K562 treated with DMSO at 1 percent for 24 hours (cell line): ENCODE results near the gene M1AP. TPM values are rescaled to one million over a fixed set of nuclear protein-coding genes. Genes with fewer than 3 reads are reported as not detected.

ENCODE experiments used
- total RNA-seq: library from RNA; unstranded; fragments of 300-600 nt; gene quantifications from 2 replicates; pipeline ENCODE4 v1.2.3, GENCODE V29; 2022; ENCODE audit warnings: low read depth; ENCODE audit not compliant: insufficient read depth

The M1AP gene
- 0.27 TPM in 1 of 2 replicates, not detected in the other for total RNA-seq

GRCh38 chr2:74648009-74648443 is at the start of gene M1AP:
Gene M1AP (minus strand): TSS chr2:74648330. CDS start chr2:74640275, 8,055 bp downstream.

GRCh38 chr2:74653985-74654882 is 6.1 kb upstream of the M1AP start, which contains the start of gene SEMA4F:
Gene SEMA4F (plus strand): TSS chr2:74654247. CDS start chr2:74654377, 130 bp downstream.

GRCh38 chr2:74553892-74554819 is 94.0 kb downstream of the M1AP start, which contains the start of the genes DOK1 and LOXL3:
Gene DOK1 (plus strand): TSS chr2:74554720. CDS start chr2:74554755, 35 bp downstream.
Gene LOXL3 (minus strand): TSS chr2:74553942. CDS start chr2:74552634, 1,308 bp downstream.

GRCh38 chr2:74529357-74530238 is 118.5 kb downstream of the M1AP start, which contains the start of the genes AUP1 and HTRA2:
Gene AUP1 (minus strand): TSS chr2:74529706. CDS start chr2:74529629, 77 bp downstream.
Gene HTRA2 (plus strand): TSS chr2:74529933. CDS start chr2:74530007, 74 bp downstream.

GRCh38 chr2:74525717-74526648 is 122.1 kb downstream of the M1AP start, which contains the start of gene DQX1:
Gene DQX1 (minus strand): TSS chr2:74526231. CDS start chr2:74525729, 502 bp downstream.

GRCh38 chr2:74514368-74515270 is 133.5 kb downstream of the M1AP start, which contains the start of gene TLX2:
Gene TLX2 (plus strand): TSS chr2:74514450. CDS start chr2:74514807, 357 bp downstream.

Other genes with a start within 250 kb of the M1AP start
- gene C2orf81, start 226.7 kb downstream of the M1AP start, total RNA-seq = 1.5 and 1.9 TPM in 2 replicates
- gene WDR54, start 226.6 kb downstream of the M1AP start, total RNA-seq = 33.5 and 34.9 TPM in 2 replicates
- gene RTKN, start 206.4 kb downstream of the M1AP start, total RNA-seq = 7.8 and 9.6 TPM in 2 replicates
- gene INO80B, start 193.2 kb downstream of the M1AP start, total RNA-seq = 8.9 and 9.7 TPM in 2 replicates
- 62.0 and 81.7 TPM in 2 replicates for gene WBP1, start 189.9 kb downstream of the M1AP start, total RNA-seq
- gene MOGS, start 182.9 kb downstream of the M1AP start, total RNA-seq = 78.8 and 82.8 TPM in 2 replicates
- 77.4 and 89.1 TPM in 2 replicates for gene MRPL53, start 175.7 kb downstream of the M1AP start, total RNA-seq
- gene CCDC142, start 165.3 kb downstream of the M1AP start, total RNA-seq = 8.3 and 9.2 TPM in 2 replicates
- gene TTC31, start 165.2 kb downstream of the M1AP start, total RNA-seq = 16.8 and 18.6 TPM in 2 replicates
- 14.9 and 16.7 TPM in 2 replicates for gene LBX2, start 148.7 kb downstream of the M1AP start, total RNA-seq
- 21.4 and 28.6 TPM in 2 replicates for gene PCGF1, start 140.6 kb downstream of the M1AP start, total RNA-seq
- gene TLX2, start 133.9 kb downstream of the M1AP start, total RNA-seq = 0.24 TPM in 1 of 2 replicates, not detected in the other
- not detected in 2 replicates for gene DQX1, start 122.1 kb downstream of the M1AP start, total RNA-seq
- 156 and 160 TPM in 2 replicates for gene AUP1, start 118.6 kb downstream of the M1AP start, total RNA-seq
- 71.6 and 75.8 TPM in 2 replicates for gene HTRA2, start 118.4 kb downstream of the M1AP start, total RNA-seq
- gene LOXL3, start 94.4 kb downstream of the M1AP start, total RNA-seq = 0.57 and 0.78 TPM in 2 replicates
- 49.2 and 53.4 TPM in 2 replicates for gene DOK1, start 93.6 kb downstream of the M1AP start, total RNA-seq
- gene SEMA4F, start 5.9 kb upstream of the M1AP start, total RNA-seq = 8.2 and 9.2 TPM in 2 replicates
- 4.7 and 5.2 TPM in 2 replicates for gene HK2, start 185.8 kb upstream of the M1AP start, total RNA-seq